SK-N-MC (cell line): Measurements from ENCODE around the gene OGG1.

Experiments used
- EZH2 ChIP-seq: fragments of 200-600 bp; sonication (generic); IDR thresholded peaks from one replicate; pipeline ENCODE4 v1.6.1; 2017; ENCODE audit warnings: antibody characterized with exemption
- FOXP2 ChIP-seq: optimal IDR thresholded peaks from 2 replicates; pipeline ENCODE3; 2011; ENCODE audit warnings: mild to moderate bottlenecking, moderate library complexity; ENCODE audit not compliant: insufficient read depth; ENCODE audit errors: extremely low read length, control extremely low read depth
- POLR2AphosphoS5 ChIP-seq: IDR thresholded peaks from 2 replicates; pipeline ENCODE4 v1.6.1; 2012; ENCODE audit warnings: mild to moderate bottlenecking, low read depth, low read length, borderline replicate concordance

DNA sequence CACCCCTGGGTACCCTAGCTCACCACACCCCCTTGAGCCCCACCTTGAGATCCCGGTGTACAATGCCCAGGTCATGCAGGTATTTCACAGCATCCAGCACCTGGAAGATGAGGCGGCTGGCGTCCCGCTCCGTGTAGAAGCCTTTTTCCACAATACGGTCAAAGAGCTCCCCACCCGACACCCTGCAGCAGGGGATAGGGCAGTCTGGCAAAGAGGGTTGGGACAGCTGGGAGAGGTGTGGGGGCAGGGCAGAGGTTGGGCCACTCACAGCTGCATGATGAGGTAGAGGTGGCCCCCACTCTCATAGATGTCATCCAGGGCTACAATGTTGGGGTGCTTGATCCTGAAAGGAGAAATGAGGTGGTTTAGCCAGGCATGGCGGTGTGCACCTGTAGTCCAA is 13.1 kb downstream of the OGG1 start:
- TF ChIP-seq FOXP2 (no peak), EZH2 (no peak), POLR2AphosphoS5 (no peak)
